H1 (cell line): ENCODE measurements around the gene PRRC2C. TPM values are rescaled to one million over a fixed set of nuclear protein-coding genes. Genes with fewer than 3 reads are reported as not detected.

Source experiments
- TBP ChIP-seq: IDR thresholded peaks from 2 replicates; pipeline ENCODE4 v1.6.1; 2011; ENCODE audit warnings: low read depth, low read length, improper control_type of control experiment
- polyA plus RNA-seq, 7 experiments: library from polyadenylated mRNA; depleted of rRNA in 3 of 7; stranded (reverse) in 5 of 7; unstranded in 2 of 7; fragments of >200 nt in 5 of 7; fragments of 200-250 nt in 2 of 7; gene quantifications; 1 replicate in 5 of 7; 2 replicates in 1 of 7; 4 replicates in 1 of 7; pipeline versions ENCODE4 v1.2.1 to v1.2.3, GENCODE V29; 2011 to 2013; ENCODE audit warnings: missing spikeins in 2 of 7, mixed read lengths in 2 of 7
- total RNA-seq: library from RNA; stranded (reverse); fragmentation: NEBNext Ultra II Directional; extraction: Animal tissue kit (Norgen Biotek cat#: 25700); gene quantifications from 2 replicates; pipeline ENCODE4 v1.2.1, GENCODE V29; 2021

Gene PRRC2C
- total and polyA plus RNA-seq, 2 of the 8 experiments (the other 6 are each of a cell fraction or from before 2014, with no cell fraction given): 125 to 264 TPM

DNA sequence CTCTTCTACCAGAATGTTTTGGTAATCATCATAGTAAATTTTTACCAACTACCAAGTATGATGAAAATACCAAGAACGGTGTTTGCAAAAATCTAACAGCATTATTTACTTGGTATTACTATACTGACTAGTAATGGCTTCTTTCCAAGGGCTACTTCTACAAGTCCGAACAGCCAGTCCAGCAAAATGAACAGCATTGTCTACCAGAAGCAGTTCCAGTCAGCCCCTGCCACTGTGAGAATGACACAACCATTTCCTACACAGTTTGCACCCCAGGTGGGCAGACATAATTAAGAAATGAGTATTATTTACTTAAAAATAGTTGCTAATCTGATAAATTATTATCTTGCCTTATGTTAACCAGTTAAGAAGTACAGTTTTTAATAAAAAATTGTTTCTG lies 102.9 kb downstream of the PRRC2C start (continued):
- TF ChIP-seq TBP: no peak
